NB4 (cell line): ENCODE data around the gene ITPR2.
"Not testable (repeated sequence)": the region's sequence is repeated elsewhere in the genome, so short reads cannot be mapped to it uniquely, and the experiment has no call there.

Source experiments
- DNase-seq: peaks from one replicate; pipeline ENCODE4 v3.0.0; 2010; ENCODE audit warnings: low read depth
- H3K4me3 ChIP-seq: one replicate; pipeline ENCODE4 v1.5.1; 2011; ENCODE audit warnings: mild to moderate bottlenecking, low read depth, low read length, moderate library complexity
- MAX ChIP-seq: IDR thresholded peaks from 2 replicates; pipeline ENCODE4 v1.6.1; 2011; ENCODE audit warnings: low read depth, low read length
- MYC ChIP-seq: IDR thresholded peaks from 2 replicates; pipeline ENCODE4 v1.6.1; 2011; ENCODE audit warnings: low read depth, low read length
- POLR2A ChIP-seq: IDR thresholded peaks from 2 replicates; pipeline ENCODE4 v1.6.1; 2011; ENCODE audit warnings: mild to moderate bottlenecking; ENCODE audit not compliant: insufficient read length; ENCODE audit errors: extremely low read depth
- TF ChIP-seq, protein P1 (sequence below): IDR thresholded peaks from one replicate; pipeline ENCODE4 v1.5.1; 2012; ENCODE audit warnings: low read depth, low read length

The ITPR2 gene

DNA sequence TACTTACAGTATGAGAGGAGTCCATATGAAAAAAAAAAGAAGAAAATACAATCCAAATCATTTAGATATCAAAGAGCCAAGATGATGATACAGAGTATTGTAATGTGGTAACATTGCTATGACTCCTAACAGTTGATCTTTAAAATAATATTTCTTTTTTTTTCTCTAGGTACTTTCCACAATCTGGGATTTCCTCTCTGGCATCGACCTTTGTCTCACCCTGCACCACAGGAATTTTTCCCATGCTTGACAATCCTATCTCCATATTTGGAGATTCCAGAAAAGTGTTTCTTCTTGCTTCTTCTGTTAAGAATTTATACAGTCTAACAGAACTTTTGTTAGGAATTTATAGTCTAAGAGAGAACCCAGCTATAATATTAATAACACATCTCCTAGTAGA, 184.4 kb downstream of the ITPR2 start:
- no peak for DNase-seq
- H3K4me3 ChIP-seq, result no peak overlapping the region
- TF ChIP-seq, protein P1, sequence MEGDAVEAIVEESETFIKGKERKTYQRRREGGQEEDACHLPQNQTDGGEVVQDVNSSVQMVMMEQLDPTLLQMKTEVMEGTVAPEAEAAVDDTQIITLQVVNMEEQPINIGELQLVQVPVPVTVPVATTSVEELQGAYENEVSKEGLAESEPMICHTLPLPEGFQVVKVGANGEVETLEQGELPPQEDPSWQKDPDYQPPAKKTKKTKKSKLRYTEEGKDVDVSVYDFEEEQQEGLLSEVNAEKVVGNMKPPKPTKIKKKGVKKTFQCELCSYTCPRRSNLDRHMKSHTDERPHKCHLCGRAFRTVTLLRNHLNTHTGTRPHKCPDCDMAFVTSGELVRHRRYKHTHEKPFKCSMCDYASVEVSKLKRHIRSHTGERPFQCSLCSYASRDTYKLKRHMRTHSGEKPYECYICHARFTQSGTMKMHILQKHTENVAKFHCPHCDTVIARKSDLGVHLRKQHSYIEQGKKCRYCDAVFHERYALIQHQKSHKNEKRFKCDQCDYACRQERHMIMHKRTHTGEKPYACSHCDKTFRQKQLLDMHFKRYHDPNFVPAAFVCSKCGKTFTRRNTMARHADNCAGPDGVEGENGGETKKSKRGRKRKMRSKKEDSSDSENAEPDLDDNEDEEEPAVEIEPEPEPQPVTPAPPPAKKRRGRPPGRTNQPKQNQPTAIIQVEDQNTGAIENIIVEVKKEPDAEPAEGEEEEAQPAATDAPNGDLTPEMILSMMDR, result no peak
- TF ChIP-seq MYC (no peak), POLR2A (no peak), MAX (no peak)

GRCh38 chr12:26648066-26648465, 184.9 kb downstream of the ITPR2 start:
- no peak for TF ChIP-seq MAX
- TF ChIP-seq POLR2A, result no peak
- no peak for TF ChIP-seq MYC
- TF ChIP-seq, protein P1, result no peak
- no peak overlapping the region for H3K4me3 ChIP-seq
- DNase-seq, result no peak

DNA sequence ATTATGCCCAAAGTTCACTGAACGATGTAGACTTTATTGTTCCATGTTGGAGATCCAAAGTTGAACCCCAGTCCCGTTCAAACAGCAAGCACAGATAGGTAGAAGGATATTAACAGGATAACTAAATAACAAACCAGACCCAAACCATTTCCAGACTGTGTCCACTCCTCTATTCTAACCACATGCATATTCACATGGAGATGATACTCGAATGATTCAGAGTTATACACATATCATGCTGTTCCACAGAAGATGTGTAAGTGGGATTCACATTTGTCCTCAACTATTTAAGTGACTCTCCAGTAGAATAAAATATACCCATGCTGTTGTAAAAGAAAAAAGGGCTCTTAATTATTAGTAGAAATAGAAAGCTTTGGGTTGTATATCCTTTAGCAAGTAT, 185.9 kb downstream of the ITPR2 start:
- no peak overlapping the region for H3K4me3 ChIP-seq
- DNase-seq, result no peak
- no peak for TF ChIP-seq MAX
- TF ChIP-seq, protein P1, result no peak
- no peak for TF ChIP-seq MYC
- TF ChIP-seq POLR2A, result no peak

DNA sequence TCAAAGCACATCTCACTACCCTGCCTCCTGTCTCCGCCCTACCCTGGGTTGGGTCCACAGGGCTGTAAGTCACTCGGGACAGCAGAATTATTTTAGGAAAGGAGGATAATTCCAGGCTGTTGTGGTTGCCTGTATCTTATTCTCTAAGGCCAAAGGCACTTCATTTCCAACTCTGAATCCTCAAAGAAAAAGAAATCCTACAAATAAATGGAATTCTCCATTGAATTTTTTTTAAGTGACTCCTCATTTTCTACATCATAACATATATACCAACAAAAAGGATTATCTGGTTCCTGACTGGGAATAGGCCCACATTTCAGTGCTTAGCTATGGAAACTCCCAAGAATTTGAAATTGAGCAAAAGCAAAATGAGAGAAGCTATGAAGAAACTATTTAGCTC, 186.4 kb downstream of the ITPR2 start:
- no peak overlapping the region for H3K4me3 ChIP-seq
- no peak for TF ChIP-seq MYC
- TF ChIP-seq, protein P1, result no peak
- TF ChIP-seq MAX, result no peak
- TF ChIP-seq POLR2A, result no peak
- no peak for DNase-seq

GRCh38 chr12:26644376-26644775, 188.6 kb downstream of the ITPR2 start:
- not testable (repeated sequence) for DNase-seq, H3K4me3 ChIP-seq

DNA sequence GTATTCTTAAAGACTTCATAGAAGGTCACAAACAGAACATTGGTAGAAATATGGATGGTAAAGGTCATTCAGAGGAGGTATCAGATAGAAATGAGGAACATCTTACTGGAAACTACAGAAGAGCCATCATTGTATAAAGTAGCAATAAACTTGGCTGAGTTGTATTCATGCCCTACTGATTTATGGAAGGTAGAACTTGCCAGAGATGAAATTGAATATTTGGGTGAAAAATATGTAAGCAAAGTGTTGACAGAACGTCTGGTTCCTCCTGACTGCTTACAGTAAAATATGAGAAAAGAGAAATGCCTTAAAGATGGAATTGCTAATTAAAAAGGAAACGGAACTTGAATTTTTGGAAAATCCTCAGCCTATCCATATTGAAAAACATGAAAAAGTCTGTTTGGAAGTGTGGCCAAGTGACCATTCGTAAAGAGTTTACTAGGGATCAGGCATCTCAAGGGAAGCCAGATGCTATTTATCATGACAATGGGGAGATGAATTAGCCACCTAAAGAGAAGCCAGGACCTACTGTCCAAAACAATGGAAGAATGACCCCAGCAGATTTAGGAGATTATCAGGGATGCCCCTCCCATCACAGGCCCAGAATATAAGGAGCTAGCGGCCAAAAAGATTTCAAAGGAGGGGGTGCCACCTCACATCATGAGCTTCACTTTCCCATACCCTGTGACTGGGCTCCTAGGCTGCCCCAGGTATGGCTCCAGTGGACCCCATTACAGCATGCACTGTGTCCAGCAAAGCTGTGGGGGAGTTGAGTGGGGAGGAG, 189.3 kb downstream of the ITPR2 start:
- no peak for TF ChIP-seq MAX
- no peak for TF ChIP-seq POLR2A
- TF ChIP-seq MYC, result no peak
- TF ChIP-seq, protein P1, result no peak
- no peak for DNase-seq
- H3K4me3 ChIP-seq, result no peak overlapping the region
